ENCODE data around the gene PLK3. TPM values are rescaled to one million over a fixed set of nuclear protein-coding genes. Genes with fewer than 3 reads are reported as not detected.
A peak's percentile ranks its signal among the peaks of the same experiment; 100 is the strongest.
"Not testable (repeated sequence)": the region's sequence is repeated elsewhere in the genome, so short reads cannot be mapped to it uniquely, and the experiment has no call there.

Gene PLK3
- total RNA-seq, 3 donors from 2014 or later, result 13.6 to 29.0 (median 21.6) TPM

DNA sequence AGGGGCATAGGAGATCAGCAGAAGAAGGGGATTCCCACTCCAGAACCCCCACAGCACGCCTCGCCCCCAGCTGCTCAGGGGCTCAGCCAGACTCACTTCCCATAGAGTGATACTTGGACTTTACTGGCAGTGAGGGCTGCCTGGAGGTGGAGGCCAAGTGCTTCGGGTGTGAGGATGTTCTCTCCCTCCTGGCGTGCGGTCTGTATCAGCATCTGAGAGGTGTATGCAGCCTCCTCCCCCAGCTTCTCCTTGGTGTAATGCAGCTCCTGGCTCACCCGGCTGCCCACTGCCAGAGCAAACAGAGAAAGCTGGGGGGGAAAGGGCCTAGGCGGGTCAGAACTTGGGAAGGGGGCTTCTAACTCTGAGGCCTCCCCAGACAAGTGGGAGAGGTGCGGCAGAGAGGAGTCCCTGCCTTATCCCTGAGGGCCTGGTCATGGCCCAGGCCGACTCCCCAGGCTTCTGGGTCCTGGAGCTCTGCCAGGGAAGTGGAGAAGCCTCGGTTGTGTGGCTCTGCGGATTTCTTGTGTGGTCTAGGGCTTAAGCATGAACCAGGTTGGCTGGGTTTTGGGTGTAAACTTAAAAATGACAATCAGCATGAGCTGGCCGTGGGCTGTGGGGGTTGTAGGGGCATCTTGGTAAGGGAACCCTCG lies 32.0 kb downstream of the PLK3 start:
- intact Hi-C loops (cut with DNase I; ENCODE audit: low total_unique reads), result no loop called here
- no peaks in the 10 kb centered on the region for H3K4me1 ChIP-seq
- H3K27ac ChIP-seq, result peak overlapping the region in 1 of 2 donors; percentile 21
- H3K27me3 ChIP-seq, result no peaks in the 10 kb centered on the region
- H3K4me3 ChIP-seq, result no peak overlapping the region
- DNase-seq (ENCODE audit: low spot score in 2 of 2), result no peak
- no peaks in the 10 kb centered on the region for H3K9me3 ChIP-seq
- TF ChIP-seq POLR2A (IDR thresholded peaks at IDR 0.05), result no peak
- TF ChIP-seq, protein P1, sequence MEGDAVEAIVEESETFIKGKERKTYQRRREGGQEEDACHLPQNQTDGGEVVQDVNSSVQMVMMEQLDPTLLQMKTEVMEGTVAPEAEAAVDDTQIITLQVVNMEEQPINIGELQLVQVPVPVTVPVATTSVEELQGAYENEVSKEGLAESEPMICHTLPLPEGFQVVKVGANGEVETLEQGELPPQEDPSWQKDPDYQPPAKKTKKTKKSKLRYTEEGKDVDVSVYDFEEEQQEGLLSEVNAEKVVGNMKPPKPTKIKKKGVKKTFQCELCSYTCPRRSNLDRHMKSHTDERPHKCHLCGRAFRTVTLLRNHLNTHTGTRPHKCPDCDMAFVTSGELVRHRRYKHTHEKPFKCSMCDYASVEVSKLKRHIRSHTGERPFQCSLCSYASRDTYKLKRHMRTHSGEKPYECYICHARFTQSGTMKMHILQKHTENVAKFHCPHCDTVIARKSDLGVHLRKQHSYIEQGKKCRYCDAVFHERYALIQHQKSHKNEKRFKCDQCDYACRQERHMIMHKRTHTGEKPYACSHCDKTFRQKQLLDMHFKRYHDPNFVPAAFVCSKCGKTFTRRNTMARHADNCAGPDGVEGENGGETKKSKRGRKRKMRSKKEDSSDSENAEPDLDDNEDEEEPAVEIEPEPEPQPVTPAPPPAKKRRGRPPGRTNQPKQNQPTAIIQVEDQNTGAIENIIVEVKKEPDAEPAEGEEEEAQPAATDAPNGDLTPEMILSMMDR (IDR thresholded peaks at IDR 0.05), result no peak
- no peak for TF ChIP-seq POLR2AphosphoS5 (IDR thresholded peaks at IDR 0.05)
- no peaks in the 10 kb centered on the region for H3K36me3 ChIP-seq

DNA sequence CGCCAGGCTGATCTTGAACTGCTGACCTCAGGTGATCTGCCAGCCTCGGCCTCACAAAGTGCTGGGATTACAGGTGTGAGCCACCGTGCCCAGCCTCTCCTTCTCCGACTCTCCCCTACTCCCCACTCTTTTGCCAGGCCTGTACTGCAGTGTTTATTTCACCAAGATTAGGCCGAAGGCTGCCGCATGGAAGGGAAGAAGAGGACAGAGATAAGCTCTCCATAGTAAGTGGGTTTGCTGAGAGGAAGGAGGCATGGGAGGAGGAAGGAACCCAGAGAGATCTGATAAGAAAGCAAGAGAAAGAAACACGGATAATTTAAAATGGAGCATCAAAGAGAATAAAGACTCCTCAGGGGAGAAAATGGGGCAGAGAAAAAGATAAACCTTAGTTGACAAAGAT lies 34.2 kb downstream of the PLK3 start:
- Histone ChIP-seq H3K9me3 (no peaks in the 10 kb centered on the region), H3K27me3 (no peaks in the 10 kb centered on the region), H3K4me1 (no peaks in the 10 kb centered on the region), H3K36me3 (no peaks in the 10 kb centered on the region), H3K27ac (no peak overlapping the region), H3K4me3 (no peak overlapping the region)
- intact Hi-C loops (cut with DNase I; ENCODE audit: low total_unique reads), result no loop called here
- DNase-seq (ENCODE audit: low spot score in 2 of 2), result no peak
- no peak for TF ChIP-seq POLR2AphosphoS5 (IDR thresholded peaks at IDR 0.05)
- TF ChIP-seq, protein P1 (IDR thresholded peaks at IDR 0.05), result no peak
- no peak for TF ChIP-seq POLR2A (IDR thresholded peaks at IDR 0.05)

DNA sequence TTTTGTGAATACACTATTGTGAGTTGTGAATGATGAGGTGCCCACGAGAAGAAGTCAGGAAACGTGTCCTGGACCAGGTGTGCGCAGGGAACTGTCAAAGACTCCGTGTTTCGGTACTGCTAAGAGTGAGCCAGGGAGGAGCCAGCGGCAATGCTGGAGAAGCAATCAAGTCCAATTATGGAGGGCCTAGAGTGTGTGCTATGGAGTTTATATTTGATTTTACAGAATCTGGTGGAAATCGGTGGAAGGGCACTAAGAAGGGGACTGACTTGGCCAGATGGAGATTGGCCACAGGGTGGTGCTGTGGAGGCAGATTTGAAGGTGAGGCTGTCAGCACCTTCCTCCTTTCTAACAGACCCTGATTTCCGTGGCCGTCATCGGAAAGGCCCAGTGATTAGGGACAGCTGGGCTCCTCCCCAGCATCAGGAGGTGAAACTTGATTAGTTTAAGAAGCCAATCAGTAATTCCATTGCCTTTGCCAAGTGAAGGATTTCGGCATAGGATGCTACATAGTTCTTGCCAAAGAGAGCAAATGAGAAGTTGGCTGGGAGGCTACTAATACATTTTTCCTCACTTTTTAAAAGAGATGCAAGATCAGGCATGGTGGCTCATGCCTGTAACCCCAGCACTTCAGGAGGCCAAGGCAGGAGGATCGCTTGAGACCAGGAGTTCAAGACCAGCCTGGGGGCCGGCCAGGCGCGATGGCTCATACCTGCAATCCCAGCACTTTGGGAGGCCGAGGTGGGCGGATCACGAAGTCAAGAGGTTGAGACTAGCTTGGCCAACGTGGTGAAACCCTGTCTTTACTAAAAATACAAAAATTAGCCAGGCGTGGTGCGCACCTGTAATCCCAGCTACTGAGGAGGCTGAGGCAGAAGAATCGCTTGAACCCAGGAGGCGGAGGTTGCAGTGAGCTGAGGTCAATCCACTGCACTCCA lies 35.8 kb downstream of the PLK3 start:
- TF ChIP-seq POLR2AphosphoS5 (IDR thresholded peaks at IDR 0.05) (peak in 1 of 3 donors; percentile 18), POLR2A (IDR thresholded peaks at IDR 0.05) (no peak)
- TF ChIP-seq, protein P1 (IDR thresholded peaks at IDR 0.05), result peak; percentile 64 to 87 (median 82)
- H3K4me3 ChIP-seq, result no peak overlapping the region
- no peaks in the 10 kb centered on the region for H3K9me3 ChIP-seq
- intact Hi-C loops (cut with DNase I; ENCODE audit: low total_unique reads), result no loop called here
- H3K27me3 ChIP-seq, result no peaks in the 10 kb centered on the region
- H3K36me3 ChIP-seq, result no peaks in the 10 kb centered on the region
- H3K27ac ChIP-seq, result peak overlapping the region in 1 of 2 donors; percentile 16
- H3K4me1 ChIP-seq, result no peaks in the 10 kb centered on the region
- peak; percentile 69 to 82 for DNase-seq (ENCODE audit: low spot score in 2 of 2)

DNA sequence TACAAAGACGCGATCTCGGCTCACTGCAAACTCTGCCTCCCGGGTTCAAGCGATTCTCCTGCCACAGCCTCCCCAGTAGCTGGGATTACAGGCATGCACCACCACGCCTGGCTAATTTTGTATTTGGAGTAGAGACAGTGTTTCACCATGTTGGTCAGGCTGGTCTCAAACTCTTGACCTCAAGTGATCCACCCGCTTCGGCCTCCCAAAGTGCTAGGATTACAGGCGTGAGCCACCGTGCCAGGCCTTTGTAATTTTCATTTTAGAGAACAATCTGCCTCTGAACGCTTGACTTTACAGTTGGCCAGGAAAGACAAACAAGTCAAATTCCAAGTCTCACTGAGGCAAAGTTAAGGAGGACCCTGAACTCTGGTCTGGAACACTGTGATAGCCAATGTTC lies 38.1 kb downstream of the PLK3 start:
- H3K27me3 ChIP-seq; H3K36me3 ChIP-seq; H3K4me1 ChIP-seq; intact Hi-C loops (cut with DNase I; ENCODE audit: low total_unique reads); H3K4me3 ChIP-seq; DNase-seq (ENCODE audit: low spot score in 2 of 2); H3K27ac ChIP-seq; H3K9me3 ChIP-seq: not testable (repeated sequence)

DNA sequence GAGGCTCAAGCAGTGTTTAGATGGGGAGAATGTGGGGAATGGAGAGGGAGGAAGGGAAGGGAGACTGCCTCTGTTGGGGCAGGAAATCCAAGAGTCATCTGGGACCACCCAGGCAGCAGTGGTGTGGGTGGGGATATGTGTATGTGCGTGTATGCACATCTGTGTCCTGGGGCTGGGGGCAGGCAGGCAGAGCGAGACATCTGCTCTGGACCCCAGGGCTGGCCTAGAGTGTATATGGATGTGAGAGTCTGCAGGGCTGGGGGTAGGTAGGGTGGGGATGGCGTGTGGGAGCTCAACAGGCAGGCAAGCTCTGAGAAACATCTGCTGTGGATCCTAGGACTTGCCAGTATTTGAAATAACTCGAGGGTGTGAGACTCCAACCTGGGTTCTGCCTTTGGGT lies 39.4 kb downstream of the PLK3 start:
- H3K4me1 ChIP-seq, result no peaks in the 10 kb centered on the region
- intact Hi-C loops (cut with DNase I; ENCODE audit: low total_unique reads), result no loop called here
- no peaks in the 10 kb centered on the region for H3K9me3 ChIP-seq
- no peak for DNase-seq (ENCODE audit: low spot score in 2 of 2)
- H3K27ac ChIP-seq, result peak overlapping the region in 1 of 2 donors; percentile 45
- H3K27me3 ChIP-seq, result no peaks in the 10 kb centered on the region
- no peak for TF ChIP-seq POLR2A (IDR thresholded peaks at IDR 0.05)
- TF ChIP-seq, protein P1 (IDR thresholded peaks at IDR 0.05), result no peak
- no peak for TF ChIP-seq POLR2AphosphoS5 (IDR thresholded peaks at IDR 0.05)
- no peak overlapping the region for H3K4me3 ChIP-seq
- H3K36me3 ChIP-seq, result no peaks in the 10 kb centered on the region

All from breast epithelium (tissue), 4 donors.